T-helper 2 cell treated with Interferon-gamma antibody and Interleukin-4, amounts not matched to agents 5 μg/mL and 100 μg/mL, for 36 hours (primary cell): ENCODE data around the gene ROBO1.

Source experiments
- DNase-seq: peaks from one replicate; pipeline ENCODE4 v3.0.0; 2021; ENCODE audit warnings: low spot score
- H3K27ac Mint-ChIP-seq: one replicate; pipeline ENCODE4 v1.8.0; 2021; ENCODE audit warnings: mild to moderate bottlenecking, mixed read lengths
- H3K27me3 Mint-ChIP-seq: one replicate; pipeline ENCODE4 v1.8.0; 2021; ENCODE audit warnings: low read depth, mixed read lengths
- H3K36me3 Mint-ChIP-seq: one replicate; pipeline ENCODE4 v1.8.0; 2021; ENCODE audit warnings: low read depth, mixed read lengths
- H3K4me1 Mint-ChIP-seq: one replicate; pipeline ENCODE4 v1.8.0; 2021; ENCODE audit warnings: low read depth, mixed read lengths
- H3K4me3 Mint-ChIP-seq: one replicate; pipeline ENCODE4 v1.8.0; 2022; ENCODE audit warnings: mild to moderate bottlenecking, moderate library complexity, mixed read lengths
- H3K9me3 Mint-ChIP-seq: one replicate; pipeline ENCODE4 v1.8.0; 2021; ENCODE audit warnings: mixed read lengths

The ROBO1 gene

DNA sequence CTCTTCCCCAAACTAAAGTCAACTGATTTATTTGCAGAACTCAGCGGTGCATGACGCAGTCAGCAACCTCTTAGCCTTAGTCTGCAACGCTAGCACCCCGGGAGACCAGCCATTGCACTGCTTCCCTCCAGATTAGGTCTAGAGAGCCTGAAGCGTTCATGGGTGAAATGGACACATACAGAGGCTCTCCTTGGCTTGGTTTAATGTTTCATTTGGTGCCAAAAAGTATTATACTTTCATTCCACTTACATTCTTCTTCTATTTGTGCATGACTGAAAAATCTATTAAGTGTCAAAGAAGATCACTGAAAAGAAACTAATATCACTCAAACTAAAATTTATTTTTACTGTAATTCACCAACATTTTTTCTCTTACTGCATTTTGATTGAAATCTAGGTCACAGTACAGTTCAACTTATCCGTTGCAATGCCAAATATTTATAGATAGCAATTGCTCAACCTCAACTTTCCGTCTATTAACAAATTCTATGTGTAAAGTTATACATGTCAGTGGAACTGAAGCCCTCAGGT lies 116.2 kb downstream of the ROBO1 start:
- Mint-ChIP-seq H3K36me3 (no peaks in the 10 kb centered on the region), H3K4me3 (no peak overlapping the region), H3K4me1 (no peaks in the 10 kb centered on the region), H3K9me3 (peaks cover 16% of the 10 kb centered on the region), H3K27ac (no peak overlapping the region), H3K27me3 (no peaks in the 10 kb centered on the region)
- DNase-seq: no peak

DNA sequence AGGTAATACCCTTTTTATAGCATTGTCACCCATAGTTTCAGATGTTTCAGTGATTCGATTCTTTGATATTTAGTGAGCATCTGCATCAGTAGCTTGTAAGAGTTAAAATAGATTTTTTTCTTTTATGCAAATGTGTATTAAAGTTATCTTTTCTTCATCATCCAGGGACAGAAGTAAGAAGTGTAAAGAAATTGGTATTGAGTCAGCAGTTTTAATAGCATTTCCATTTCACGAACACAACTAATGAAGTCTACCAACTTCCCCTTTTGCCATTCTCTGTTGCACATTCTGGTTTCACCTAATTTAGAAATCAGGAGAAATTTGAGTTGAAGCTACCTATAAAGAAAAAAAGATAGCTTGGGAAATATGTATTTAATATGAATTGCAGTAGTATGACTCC lies 127.9 kb downstream of the ROBO1 start:
- Mint-ChIP-seq H3K27me3 (no peaks in the 10 kb centered on the region), H3K9me3 (peaks cover 32% of the 10 kb centered on the region), H3K4me3 (no peak overlapping the region), H3K27ac (no peak overlapping the region), H3K36me3 (no peaks in the 10 kb centered on the region), H3K4me1 (no peaks in the 10 kb centered on the region)
- no peak for DNase-seq

DNA sequence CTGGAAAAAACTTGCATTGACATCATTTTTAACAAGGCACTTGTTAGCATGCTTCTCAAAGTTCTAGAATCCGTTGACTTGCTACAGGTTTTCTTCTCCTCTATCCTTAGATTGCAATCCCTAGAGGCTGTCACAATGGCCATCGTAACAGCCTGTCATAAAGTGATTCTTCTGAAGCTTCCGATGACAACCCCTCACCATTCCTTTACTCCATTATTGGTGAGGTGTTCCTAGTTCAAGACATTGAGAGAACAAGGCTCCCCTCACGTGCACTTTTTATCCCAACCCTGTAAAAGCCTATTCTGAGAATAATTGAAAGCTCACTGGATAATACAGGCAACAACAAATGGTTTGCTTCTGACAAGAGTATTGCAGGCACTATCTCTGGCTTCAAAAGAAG lies 131.4 kb downstream of the ROBO1 start:
- Mint-ChIP-seq H3K27ac (no peak overlapping the region), H3K4me1 (no peaks in the 10 kb centered on the region), H3K9me3 (peaks cover 32% of the 10 kb centered on the region), H3K4me3 (no peak overlapping the region), H3K27me3 (no peaks in the 10 kb centered on the region), H3K36me3 (no peaks in the 10 kb centered on the region)
- no peak for DNase-seq

DNA sequence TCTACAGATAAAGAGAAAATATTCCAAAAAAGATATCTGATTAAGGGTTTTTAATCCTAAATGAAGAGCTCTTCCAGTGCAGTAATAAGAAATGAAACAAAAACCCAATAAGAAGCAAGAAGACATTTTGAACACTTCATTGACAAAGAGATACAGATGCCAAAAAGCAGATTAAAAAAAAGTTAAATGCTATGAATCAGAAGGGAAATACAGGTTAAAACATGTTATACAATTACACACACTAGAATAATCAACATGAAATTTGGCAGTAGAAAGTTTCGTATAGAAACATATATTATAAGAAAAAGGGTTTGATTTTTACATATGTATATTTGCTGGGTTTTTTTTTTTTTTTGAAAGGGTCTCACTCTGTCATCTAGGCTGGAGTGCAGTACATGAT lies 135.0 kb downstream of the ROBO1 start:
- Mint-ChIP-seq H3K9me3 (peaks cover 41% of the 10 kb centered on the region), H3K4me1 (no peaks in the 10 kb centered on the region), H3K27me3 (no peaks in the 10 kb centered on the region), H3K4me3 (no peak overlapping the region), H3K36me3 (no peaks in the 10 kb centered on the region), H3K27ac (no peak overlapping the region)
- DNase-seq: no peak

DNA sequence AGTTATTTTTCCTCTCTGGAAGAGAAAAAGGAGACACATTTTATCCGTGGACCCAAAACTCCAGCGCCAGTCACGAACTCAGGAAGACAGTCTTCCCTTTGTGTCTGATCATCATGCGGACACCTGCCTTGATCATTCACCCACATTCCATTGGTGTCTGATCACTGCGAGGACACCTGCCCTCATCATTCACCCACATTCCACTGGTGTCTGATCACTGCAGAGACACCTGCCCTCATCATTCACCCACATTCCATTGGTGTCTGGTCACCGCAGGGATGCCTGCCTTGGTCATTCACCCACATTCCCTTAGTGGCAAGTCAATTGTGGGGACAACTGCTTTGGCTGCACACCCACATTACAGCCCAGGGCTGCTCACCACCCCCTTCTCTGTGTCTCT lies 148.9 kb downstream of the ROBO1 start:
- no peaks in the 10 kb centered on the region for H3K36me3 Mint-ChIP-seq
- peaks cover 66% of the 10 kb centered on the region for H3K9me3 Mint-ChIP-seq
- DNase-seq: no peak
- H3K4me1 Mint-ChIP-seq: no peaks in the 10 kb centered on the region
- no peak overlapping the region for H3K27ac Mint-ChIP-seq
- no peak overlapping the region for H3K4me3 Mint-ChIP-seq
- no peaks in the 10 kb centered on the region for H3K27me3 Mint-ChIP-seq

DNA sequence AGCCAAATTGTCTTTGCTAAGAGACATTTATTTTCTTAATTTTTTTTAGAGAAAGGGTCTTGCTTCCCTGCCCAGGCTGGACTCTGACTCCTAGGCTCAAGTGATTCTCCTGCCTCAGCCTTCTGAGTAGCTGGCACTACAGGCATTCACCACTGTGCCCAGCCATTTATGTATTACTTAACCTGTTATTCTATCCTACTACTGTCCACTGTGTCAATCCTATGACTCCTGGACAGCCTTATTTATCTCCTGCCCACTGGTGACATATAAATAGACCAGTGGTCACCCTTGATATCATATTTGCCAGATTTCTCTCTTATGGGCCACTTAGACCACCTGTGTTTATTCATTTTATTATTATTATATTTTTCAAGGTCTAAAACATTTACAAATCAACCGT lies 161.4 kb downstream of the ROBO1 start:
- H3K27me3 Mint-ChIP-seq: no peaks in the 10 kb centered on the region
- no peaks in the 10 kb centered on the region for H3K36me3 Mint-ChIP-seq
- no peak for DNase-seq
- H3K9me3 Mint-ChIP-seq: peaks cover 44% of the 10 kb centered on the region
- no peak overlapping the region for H3K4me3 Mint-ChIP-seq
- no peak overlapping the region for H3K27ac Mint-ChIP-seq
- H3K4me1 Mint-ChIP-seq: no peaks in the 10 kb centered on the region

DNA sequence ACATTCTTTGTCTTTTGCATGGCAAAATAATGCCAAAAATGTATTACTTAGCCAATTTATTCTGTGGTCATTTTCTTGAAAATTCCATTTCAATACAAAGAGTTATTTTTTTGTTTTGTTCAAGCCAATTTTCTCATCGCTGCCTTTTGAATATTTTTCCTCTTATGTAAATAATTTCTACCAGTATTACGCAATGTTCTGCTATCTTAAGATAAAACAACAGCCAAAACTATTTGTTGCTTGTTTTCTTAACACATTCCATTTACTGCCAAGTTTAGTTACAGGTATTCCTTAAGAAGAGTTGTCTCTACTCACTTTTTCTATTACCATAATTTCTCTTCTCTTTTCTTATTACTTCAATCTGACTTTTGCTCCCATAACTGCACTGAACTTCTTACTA lies 163.1 kb downstream of the ROBO1 start:
- Mint-ChIP-seq H3K36me3 (no peaks in the 10 kb centered on the region), H3K9me3 (peaks cover 47% of the 10 kb centered on the region), H3K4me3 (no peak overlapping the region), H3K4me1 (no peaks in the 10 kb centered on the region), H3K27me3 (no peaks in the 10 kb centered on the region), H3K27ac (no peak overlapping the region)
- DNase-seq: no peak

DNA sequence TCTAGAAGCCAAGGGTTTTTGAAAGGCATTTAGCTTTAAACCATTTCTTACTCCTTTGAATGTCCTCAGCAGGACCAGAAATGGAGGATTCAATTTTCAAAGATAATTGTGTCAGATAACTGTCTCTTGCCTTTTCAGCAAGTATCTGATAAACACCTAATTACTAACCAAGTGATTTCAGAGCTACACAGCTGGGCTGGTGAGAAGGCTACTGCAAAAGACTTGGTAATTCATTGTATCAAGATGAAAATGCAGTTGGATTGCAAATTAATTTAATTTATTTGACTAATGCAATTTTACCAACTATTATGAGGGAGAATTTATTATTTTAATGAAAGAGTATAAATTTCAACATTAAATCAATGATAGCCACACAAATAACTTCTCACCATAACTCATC lies 165.4 kb downstream of the ROBO1 start:
- Mint-ChIP-seq H3K4me1 (no peaks in the 10 kb centered on the region), H3K27ac (no peak overlapping the region), H3K27me3 (no peaks in the 10 kb centered on the region), H3K36me3 (no peaks in the 10 kb centered on the region), H3K9me3 (peaks cover 39% of the 10 kb centered on the region), H3K4me3 (no peak overlapping the region)
- DNase-seq: no peak

DNA sequence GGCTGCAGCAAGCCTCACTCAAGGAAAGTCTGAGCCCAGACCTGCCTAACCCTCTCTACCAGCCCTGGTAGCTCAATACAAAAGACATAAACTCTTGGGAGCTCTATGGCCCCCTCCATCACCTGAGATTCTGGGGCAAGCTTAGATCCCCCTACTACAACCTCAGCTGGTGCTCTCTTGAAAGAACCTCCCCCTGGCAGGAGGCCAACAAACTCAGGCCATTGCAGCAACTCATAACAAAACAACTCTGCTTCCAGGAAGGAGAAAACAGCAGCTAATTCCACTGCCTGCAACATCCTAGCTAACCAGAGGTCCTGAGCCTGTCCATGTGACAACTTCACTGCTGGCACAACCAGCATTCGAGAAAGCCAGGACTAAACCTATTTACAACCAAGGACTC lies 169.2 kb downstream of the ROBO1 start:
- H3K27ac Mint-ChIP-seq: no peak overlapping the region
- no peaks in the 10 kb centered on the region for H3K4me1 Mint-ChIP-seq
- H3K36me3 Mint-ChIP-seq: no peaks in the 10 kb centered on the region
- no peak overlapping the region for H3K4me3 Mint-ChIP-seq
- no peaks in the 10 kb centered on the region for H3K27me3 Mint-ChIP-seq
- DNase-seq: no peak
- H3K9me3 Mint-ChIP-seq: peaks cover 23% of the 10 kb centered on the region

DNA sequence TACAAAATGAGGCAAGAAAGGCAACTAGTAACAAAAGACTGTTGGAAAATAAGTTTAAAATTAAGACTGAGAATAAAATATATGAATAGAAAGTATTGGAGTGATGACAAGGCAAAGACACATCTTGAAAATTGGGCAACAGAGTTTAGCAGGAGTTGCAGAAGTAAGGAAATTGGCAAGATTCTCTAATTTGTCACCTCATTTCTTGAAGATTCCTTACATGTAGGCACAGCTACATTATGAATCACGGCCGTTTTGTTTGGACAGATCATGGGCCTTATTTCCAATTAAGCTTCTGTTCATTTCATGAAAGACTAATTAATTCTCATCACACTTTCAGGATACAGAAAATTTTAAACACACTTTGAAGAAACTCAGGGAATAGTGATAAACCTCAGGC lies 170.1 kb downstream of the ROBO1 start:
- Mint-ChIP-seq H3K27me3 (no peaks in the 10 kb centered on the region), H3K27ac (no peak overlapping the region), H3K4me1 (no peaks in the 10 kb centered on the region)

DNA sequence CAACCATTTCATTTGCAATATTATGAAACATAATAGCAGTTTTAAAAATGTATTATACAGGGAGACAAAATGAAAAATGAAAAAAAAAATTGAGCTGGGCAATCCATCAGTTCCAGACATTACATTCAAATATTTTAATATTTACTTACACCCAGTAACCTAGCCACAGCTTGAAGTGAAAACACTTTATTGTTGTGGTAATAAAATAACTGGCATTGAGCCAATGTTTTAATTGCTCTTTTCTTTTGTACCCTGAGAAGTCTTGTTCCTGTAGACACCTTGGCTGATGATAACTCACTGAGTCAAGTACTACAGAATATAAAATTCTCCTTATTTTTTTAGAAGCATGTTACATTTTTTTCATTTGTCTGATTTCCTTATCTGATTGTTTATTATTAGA lies 180.6 kb downstream of the ROBO1 start:
- no peak overlapping the region for H3K4me3 Mint-ChIP-seq
- H3K9me3 Mint-ChIP-seq: no peaks in the 10 kb centered on the region
- no peak overlapping the region for H3K27ac Mint-ChIP-seq
- no peak for DNase-seq
- H3K27me3 Mint-ChIP-seq: no peaks in the 10 kb centered on the region
- H3K36me3 Mint-ChIP-seq: no peaks in the 10 kb centered on the region
- H3K4me1 Mint-ChIP-seq: no peaks in the 10 kb centered on the region

More for the DNA sequence above, 170.1 kb downstream of the ROBO1 start:
- Mint-ChIP-seq H3K9me3 (peaks cover 22% of the 10 kb centered on the region), H3K36me3 (no peaks in the 10 kb centered on the region), H3K4me3 (no peak overlapping the region)
- DNase-seq: no peak

DNA sequence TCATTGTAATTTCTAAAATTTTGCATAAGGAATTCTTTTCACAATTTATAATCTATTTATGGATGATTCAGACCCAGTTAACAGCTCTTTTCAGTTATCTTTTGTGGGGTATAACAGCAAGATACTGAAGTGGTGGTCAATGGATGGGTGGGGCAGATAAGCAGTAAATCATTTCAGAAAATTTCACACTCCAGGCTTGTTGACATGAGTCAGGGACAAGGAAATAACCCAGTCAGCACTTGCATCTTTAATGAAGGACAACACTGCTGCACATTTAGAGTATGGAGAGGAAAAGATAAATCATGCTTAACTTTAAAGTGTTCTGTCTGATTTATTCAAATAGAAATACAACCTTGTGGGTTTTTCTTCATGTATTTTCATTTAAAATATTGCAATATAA lies 181.6 kb downstream of the ROBO1 start:
- H3K4me3 Mint-ChIP-seq: no peak overlapping the region
- no peaks in the 10 kb centered on the region for H3K4me1 Mint-ChIP-seq
- no peaks in the 10 kb centered on the region for H3K27me3 Mint-ChIP-seq
- no peak for DNase-seq
- H3K27ac Mint-ChIP-seq: no peak overlapping the region
- H3K36me3 Mint-ChIP-seq: no peaks in the 10 kb centered on the region
- H3K9me3 Mint-ChIP-seq: no peaks in the 10 kb centered on the region

DNA sequence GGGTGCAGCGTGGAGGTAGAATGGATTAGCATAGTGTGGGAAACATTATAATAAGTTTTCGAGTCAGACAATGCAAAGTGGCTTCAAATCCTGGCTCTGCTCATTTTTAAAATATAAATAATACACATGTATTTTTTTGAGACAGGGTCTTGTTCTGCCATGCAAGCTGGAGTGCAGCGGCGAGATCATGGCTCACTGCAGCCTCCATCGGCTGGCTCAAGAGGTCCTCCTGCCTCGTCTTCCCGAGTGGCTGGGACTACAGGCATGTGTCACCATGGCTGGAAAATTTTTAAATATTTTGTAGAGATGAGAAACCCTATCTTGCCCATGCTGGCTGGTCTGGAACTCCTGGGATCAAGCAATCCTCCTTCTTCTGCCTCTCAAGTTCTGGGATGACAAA lies 194.9 kb downstream of the ROBO1 start:
- Mint-ChIP-seq H3K4me1 (no peaks in the 10 kb centered on the region), H3K9me3 (peaks cover 11% of the 10 kb centered on the region), H3K36me3 (no peaks in the 10 kb centered on the region), H3K4me3 (no peak overlapping the region), H3K27ac (no peak overlapping the region), H3K27me3 (no peaks in the 10 kb centered on the region)
- DNase-seq: no peak

DNA sequence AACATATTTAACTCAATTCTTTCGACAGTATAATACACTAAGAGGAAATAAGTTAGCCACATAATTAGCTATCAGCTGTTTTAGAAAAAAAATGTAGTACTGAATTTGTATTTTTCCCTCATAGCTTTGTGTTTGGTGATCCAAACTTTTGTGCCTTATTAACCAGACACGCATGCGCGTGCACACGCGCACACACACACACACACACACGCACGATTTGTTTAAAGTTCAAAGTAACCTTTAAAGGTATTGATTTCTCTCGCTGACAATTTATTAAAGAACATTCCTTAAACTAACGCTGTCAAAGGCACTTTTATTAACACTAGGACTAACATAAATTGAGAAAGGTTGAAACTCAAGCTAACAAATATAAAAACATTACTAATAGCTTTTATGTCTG lies 198.9 kb downstream of the ROBO1 start:
- H3K4me3 Mint-ChIP-seq: no peak overlapping the region
- no peak overlapping the region for H3K27ac Mint-ChIP-seq
- H3K27me3 Mint-ChIP-seq: no peaks in the 10 kb centered on the region
- DNase-seq: no peak
- no peaks in the 10 kb centered on the region for H3K4me1 Mint-ChIP-seq
- H3K36me3 Mint-ChIP-seq: no peaks in the 10 kb centered on the region
- peaks cover 11% of the 10 kb centered on the region for H3K9me3 Mint-ChIP-seq

DNA sequence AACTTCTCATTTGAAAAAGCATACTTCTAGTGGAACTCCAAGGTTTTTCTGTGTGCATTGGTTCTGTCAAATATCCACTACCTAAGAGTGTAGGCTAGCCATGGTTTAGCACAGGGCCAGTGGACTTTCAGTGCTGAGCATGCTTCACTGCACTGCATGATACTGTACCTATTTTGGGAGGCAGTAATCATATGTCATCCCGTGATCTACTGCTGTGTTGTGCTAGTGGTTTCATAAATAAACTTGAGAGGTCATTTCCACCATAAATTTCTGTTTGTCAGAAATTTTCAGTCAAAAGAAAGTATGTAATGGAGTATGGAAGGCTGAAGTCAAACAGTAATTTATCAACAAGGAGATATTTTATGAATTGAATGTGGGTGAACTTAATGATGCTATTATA lies 203.6 kb downstream of the ROBO1 start:
- DNase-seq: no peak

More for the DNA sequence above, 203.6 kb downstream of the ROBO1 start:
- Mint-ChIP-seq H3K27ac (no peak overlapping the region), H3K36me3 (no peaks in the 10 kb centered on the region), H3K4me1 (no peaks in the 10 kb centered on the region), H3K4me3 (no peak overlapping the region), H3K9me3 (peaks cover 24% of the 10 kb centered on the region), H3K27me3 (no peaks in the 10 kb centered on the region)
